Neural crest cell (in vitro differentiated cells): ENCODE data around the gene RUFY4. TPM values are rescaled to one million over a fixed set of nuclear protein-coding genes. Genes with fewer than 3 reads are reported as not detected.
A peak's percentile ranks its signal among the peaks of the same experiment; 100 is the strongest.

Experiments
- DNase-seq: peaks from one replicate; pipeline ENCODE4 v3.0.0; 2021; ENCODE audit warnings: low read depth, mixed read lengths, low spot score
- H3K27ac Mint-ChIP-seq: one replicate; pipeline ENCODE4 v1.8.0; 2021; ENCODE audit warnings: mild to moderate bottlenecking, mixed read lengths; ENCODE audit not compliant: unreplicated experiment
- H3K27me3 Mint-ChIP-seq: 2 replicates; pipeline ENCODE4 v1.8.0; 2021; ENCODE audit warnings: low read depth, mild to moderate bottlenecking, mixed read lengths
- H3K36me3 Mint-ChIP-seq: 2 replicates; pipeline ENCODE4 v1.8.0; 2021; ENCODE audit warnings: low read depth, mild to moderate bottlenecking, mixed read lengths
- H3K4me1 Mint-ChIP-seq: 2 replicates; pipeline ENCODE4 v1.8.0; 2021; ENCODE audit warnings: mixed read lengths
- H3K4me3 Mint-ChIP-seq: one replicate; pipeline ENCODE4 v1.8.0; 2021; ENCODE audit warnings: mild to moderate bottlenecking, mixed read lengths
- H3K9me3 Mint-ChIP-seq: 2 replicates; pipeline ENCODE4 v1.8.0; 2021; ENCODE audit warnings: mixed read lengths
- total RNA-seq: library from RNA; stranded (reverse); gene quantifications from 2 replicates; pipeline ENCODE4 v1.2.1, GENCODE V29; 2021
- TF ChIP-seq, protein P1 (sequence below): fragments of 200-600 bp; sonication (generic); conservative IDR thresholded peaks from 2 replicates; pipeline ENCODE4 v1.5.0; 2021; ENCODE audit warnings: antibody characterized with exemption, mild to moderate bottlenecking

Gene RUFY4
- total RNA-seq, 1 donor from 2014 or later: not detected

DNA sequence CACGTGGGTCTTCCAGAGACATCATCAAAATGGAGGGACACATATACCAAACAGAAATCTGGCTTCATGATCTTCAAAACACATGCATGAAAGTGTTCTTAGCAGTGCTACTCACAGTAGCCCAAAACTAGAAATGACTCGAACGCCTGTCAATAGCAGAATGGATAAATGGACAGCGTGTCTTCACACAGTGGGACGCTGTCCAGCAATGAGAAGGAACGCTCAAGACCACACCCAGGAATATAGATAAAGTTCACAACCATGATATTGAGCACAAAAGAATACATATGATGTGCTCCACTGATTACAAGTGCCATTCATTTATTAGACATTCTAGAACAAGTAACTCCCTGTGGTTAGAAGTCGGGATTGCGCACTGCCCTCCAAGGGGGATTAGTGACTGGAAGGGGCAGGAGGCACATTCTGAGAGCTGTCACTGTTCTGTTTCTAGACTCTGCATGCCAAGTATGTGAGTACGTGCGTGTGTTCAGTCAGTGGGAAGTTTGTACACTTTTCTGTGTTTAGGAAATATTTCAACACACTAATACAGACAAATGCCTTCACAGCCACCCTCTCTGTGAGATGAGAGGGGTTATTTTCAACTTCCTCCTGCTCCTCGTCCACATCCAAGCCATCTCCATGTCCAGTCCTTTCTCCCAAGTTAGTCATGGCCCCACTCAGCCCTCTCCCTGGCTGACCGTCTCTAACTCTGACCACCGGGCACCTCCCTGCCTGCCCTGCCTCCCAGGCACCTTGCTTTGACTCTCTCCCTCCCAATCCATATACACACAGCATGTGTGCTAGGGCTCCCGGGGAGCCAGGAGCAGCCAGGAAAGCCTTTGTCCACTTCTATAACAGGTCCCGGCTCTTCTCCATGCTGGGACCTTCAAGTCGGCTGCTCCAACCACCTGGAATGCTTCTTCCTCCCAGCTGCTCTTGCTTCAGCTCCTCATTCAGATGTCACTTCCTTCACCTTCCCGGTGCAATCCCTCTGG lies 39.4 kb upstream of the RUFY4 start:
- Mint-ChIP-seq H3K27me3 (peaks cover 22% of the 10 kb centered on the region), H3K4me3 (no peak overlapping the region), H3K36me3 (no peaks in the 10 kb centered on the region), H3K27ac (no peak overlapping the region), H3K9me3 (no peaks in the 10 kb centered on the region), H3K4me1 (peaks cover 14% of the 10 kb centered on the region)
- TF ChIP-seq, protein P1, sequence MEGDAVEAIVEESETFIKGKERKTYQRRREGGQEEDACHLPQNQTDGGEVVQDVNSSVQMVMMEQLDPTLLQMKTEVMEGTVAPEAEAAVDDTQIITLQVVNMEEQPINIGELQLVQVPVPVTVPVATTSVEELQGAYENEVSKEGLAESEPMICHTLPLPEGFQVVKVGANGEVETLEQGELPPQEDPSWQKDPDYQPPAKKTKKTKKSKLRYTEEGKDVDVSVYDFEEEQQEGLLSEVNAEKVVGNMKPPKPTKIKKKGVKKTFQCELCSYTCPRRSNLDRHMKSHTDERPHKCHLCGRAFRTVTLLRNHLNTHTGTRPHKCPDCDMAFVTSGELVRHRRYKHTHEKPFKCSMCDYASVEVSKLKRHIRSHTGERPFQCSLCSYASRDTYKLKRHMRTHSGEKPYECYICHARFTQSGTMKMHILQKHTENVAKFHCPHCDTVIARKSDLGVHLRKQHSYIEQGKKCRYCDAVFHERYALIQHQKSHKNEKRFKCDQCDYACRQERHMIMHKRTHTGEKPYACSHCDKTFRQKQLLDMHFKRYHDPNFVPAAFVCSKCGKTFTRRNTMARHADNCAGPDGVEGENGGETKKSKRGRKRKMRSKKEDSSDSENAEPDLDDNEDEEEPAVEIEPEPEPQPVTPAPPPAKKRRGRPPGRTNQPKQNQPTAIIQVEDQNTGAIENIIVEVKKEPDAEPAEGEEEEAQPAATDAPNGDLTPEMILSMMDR: no peak
- DNase-seq: no peak

DNA sequence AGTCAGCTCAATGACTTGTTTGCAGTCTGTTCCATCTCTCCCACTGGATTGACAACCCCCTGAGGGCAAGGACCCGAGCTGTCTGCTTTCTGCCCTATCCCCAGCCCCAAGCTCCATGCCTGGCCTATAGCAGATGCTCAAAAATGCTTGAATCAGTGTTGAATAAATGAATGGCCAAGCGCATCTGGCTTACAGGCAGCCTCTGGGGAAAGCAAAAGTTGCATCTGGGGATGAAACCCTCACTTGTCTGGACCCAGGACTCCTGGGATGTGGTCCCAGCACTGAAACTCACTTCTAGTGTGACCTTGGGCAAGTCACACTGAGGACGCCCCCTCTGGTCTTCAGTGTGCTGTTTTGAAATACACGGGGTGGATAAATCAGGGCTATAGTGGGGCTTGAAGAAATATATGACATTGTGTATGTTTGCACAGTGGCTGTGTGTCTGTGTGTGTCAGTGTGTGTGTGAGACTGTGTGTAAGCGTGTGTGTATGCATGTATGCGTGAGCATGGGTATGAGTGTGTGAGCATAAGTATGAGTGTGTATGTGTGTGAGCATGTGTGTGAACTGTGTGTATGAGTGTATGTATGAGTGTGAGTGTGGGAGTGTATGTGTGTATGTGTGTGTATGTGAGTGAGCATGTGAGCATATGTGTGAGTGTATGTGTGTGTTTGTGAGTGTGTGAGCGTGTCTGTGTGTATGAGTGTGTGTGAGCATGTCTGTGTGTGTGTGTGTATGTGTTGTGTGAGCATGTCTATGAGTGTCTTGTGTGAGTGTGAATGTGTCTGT lies 38.5 kb upstream of the RUFY4 start:
- Mint-ChIP-seq H3K4me3 (no peak overlapping the region), H3K36me3 (no peaks in the 10 kb centered on the region), H3K4me1 (peaks cover 15% of the 10 kb centered on the region), H3K27ac (no peak overlapping the region), H3K27me3 (peaks cover 25% of the 10 kb centered on the region), H3K9me3 (no peaks in the 10 kb centered on the region)
- TF ChIP-seq, protein P1: no peak
- no peak for DNase-seq

DNA sequence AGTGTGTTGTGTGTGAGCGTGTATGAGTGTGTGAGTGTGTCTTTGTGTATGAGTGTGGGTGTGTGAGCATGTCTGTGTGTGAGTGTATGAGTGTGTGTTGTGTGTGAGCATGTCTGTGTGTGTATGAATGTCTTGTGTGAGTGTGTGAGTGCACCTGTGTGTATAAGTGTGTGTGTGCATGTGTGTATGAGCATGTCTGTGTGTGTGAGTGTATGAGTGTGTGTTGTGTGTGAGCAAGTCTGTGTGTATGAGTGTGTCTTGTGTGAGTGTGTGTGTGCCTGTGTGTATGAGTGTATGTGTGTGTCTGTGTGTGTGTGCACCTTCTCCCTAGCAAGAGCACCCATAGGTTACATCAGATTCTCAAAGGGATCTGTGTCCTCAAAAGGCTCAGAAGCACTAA lies 37.8 kb upstream of the RUFY4 start:
- Mint-ChIP-seq H3K36me3 (no peaks in the 10 kb centered on the region), H3K4me3 (no peak overlapping the region), H3K27ac (no peak overlapping the region), H3K9me3 (no peaks in the 10 kb centered on the region), H3K27me3 (peaks cover 25% of the 10 kb centered on the region), H3K4me1 (peaks cover 9% of the 10 kb centered on the region)
- TF ChIP-seq, protein P1: no peak
- no peak for DNase-seq

DNA sequence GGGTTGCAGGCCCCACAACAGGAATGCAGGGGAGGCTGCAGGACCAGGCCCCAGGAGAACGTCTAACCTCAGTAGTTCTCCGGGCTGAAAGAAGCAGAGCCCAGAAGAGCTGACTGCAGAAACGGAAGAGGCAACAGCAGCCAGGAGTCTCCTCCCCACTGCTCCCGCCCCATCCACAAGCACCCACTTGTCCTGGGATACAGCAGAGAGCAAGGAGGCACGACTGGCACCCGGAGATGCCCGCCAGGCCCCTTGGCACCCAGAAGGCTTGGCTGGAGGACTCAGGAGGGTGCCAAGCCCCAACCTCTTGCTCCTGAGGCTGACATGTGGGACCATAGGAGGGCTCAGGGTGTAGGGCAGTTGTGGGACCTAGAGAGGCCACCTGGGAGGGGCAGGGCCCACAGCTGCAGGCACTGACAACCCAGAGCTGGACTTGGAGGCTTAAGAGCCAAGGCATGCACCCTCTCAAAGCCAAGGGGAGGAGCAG lies 37.2 kb upstream of the RUFY4 start:
- H3K36me3 Mint-ChIP-seq: no peaks in the 10 kb centered on the region
- H3K27ac Mint-ChIP-seq: no peak overlapping the region
- H3K27me3 Mint-ChIP-seq: peaks cover 29% of the 10 kb centered on the region
- peaks cover 9% of the 10 kb centered on the region for H3K4me1 Mint-ChIP-seq
- H3K9me3 Mint-ChIP-seq: no peaks in the 10 kb centered on the region
- TF ChIP-seq, protein P1: no peak
- DNase-seq: no peak
- no peak overlapping the region for H3K4me3 Mint-ChIP-seq

DNA sequence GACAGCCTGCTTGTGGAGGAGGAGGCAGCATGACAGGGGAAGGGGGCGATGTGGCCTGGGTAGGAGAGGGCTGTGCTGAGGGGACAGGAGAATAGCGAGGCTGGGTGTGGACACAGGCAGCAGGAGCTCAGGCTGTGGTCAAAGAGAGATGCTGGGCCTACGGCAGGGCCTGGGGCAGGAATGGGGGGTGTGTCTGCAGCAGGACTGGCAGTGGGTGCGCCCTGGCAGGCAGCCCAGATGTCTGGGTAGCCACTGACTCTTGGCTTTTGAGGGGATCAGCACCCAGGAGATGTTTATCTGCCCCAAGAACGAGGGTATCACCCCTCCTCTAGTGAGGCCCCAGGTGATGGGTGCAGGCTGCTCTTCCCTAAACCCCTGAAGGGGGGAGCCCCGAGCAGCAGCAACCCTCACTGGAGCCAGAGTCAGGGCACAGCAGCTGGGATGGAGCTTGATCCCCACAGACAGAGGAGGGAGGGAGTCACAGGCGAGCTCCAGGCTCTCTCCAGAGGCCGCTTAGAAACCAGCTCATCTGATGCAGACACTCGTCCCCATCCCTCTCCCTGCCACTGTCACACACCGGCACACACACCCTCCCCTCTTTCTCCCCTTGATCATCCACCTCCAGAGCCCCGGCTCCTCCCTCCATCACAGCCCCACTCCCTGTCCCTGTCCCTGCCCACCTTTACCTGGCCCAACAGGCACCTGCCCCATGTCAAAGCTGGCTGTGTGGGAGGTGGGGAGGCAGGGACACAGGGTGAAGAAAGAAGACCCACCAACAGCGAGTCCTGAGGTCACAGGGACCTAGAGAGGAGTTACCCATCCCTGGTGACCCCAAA lies 36.5 kb upstream of the RUFY4 start:
- no peak for DNase-seq
- peaks cover 35% of the 10 kb centered on the region for H3K27me3 Mint-ChIP-seq
- H3K9me3 Mint-ChIP-seq: no peaks in the 10 kb centered on the region
- H3K36me3 Mint-ChIP-seq: no peaks in the 10 kb centered on the region
- H3K4me3 Mint-ChIP-seq: no peak overlapping the region
- TF ChIP-seq, protein P1: no peak
- peaks cover 9% of the 10 kb centered on the region for H3K4me1 Mint-ChIP-seq
- peak overlapping the region; percentile 30 for H3K27ac Mint-ChIP-seq
